Activated T-cell treated with anti-CD3 and anti-CD28 coated beads, Interleukin-2, amount 50 U/mL, for 4 hours (primary cell): ENCODE data around the gene ANTXRL. TPM values are rescaled to one million over a fixed set of nuclear protein-coding genes. Genes with fewer than 3 reads are reported as not detected.

Experiments
- total RNA-seq, 3 donors: library from RNA; stranded (reverse); gene quantifications; one replicate each; pipeline ENCODE4 v1.2.1, GENCODE V29; 2021

ANTXRL gene
- total RNA-seq, 3 donors from 2014 or later: not detected

Other genes with a start within 250 kb of the ANTXRL start
- not detected for gene MSMB, start 240.7 kb upstream of the ANTXRL start, total RNA-seq
- gene ANXA8L1, start 88.8 kb downstream of the ANTXRL start, total RNA-seq: not detected
- not detected for gene NPY4R, start 179.0 kb downstream of the ANTXRL start, total RNA-seq